HG03442 (cell line): ENCODE measurements around the gene PRSS38.
"Not testable (repeated sequence)": the region's sequence is repeated elsewhere in the genome, so short reads cannot be mapped to it uniquely, and the experiment has no call there.

Experiments used
- ATAC-seq: cut with Tn5 transposase; IDR thresholded peaks from one replicate; pipeline ENCODE4 v1.9.1; 2021; ENCODE audit warnings: mild to moderate bottlenecking, moderate library complexity; ENCODE audit not compliant: unreplicated experiment

Gene PRSS38

DNA sequence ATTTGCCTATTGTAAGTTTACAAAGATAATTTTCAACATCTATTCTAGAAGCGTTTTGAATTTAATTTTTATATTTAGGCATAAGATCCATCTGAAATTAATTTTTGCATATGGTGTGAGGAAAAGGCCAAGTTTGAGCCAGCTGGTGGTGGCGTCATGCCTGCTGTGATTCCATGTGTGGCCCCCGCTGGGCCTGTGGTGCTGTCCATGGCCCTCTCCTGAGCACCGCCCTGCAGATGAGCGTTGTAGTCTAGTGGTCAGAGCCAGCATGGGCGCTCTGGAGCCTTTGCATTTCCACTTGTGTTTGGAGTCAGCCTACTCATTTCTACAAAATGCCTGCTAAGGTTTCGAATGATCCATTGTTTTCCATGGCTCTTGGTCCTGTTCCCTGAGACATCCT is 22.7 kb downstream of the PRSS38 start:
- no peak for ATAC-seq

DNA sequence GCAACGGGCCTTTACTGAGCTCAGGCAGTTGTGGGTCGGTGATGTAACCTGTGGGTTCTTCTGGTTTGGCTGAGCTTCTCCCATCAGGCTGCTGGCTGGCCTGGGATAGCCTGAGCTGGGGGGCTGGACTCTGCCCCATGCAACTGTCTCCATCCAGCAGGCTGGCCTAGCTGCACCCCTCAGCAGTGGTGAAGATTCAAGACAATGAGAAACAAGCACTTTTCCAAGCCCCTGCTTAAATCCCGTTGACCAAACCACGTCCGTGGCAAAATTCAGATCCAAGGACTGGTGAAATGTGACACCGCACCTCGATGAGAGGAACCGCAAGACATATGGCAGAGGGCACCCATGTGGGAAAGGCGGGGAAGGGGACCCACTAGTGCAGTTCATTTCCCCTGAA is 25.6 kb downstream of the PRSS38 start:
- ATAC-seq = no peak

DNA sequence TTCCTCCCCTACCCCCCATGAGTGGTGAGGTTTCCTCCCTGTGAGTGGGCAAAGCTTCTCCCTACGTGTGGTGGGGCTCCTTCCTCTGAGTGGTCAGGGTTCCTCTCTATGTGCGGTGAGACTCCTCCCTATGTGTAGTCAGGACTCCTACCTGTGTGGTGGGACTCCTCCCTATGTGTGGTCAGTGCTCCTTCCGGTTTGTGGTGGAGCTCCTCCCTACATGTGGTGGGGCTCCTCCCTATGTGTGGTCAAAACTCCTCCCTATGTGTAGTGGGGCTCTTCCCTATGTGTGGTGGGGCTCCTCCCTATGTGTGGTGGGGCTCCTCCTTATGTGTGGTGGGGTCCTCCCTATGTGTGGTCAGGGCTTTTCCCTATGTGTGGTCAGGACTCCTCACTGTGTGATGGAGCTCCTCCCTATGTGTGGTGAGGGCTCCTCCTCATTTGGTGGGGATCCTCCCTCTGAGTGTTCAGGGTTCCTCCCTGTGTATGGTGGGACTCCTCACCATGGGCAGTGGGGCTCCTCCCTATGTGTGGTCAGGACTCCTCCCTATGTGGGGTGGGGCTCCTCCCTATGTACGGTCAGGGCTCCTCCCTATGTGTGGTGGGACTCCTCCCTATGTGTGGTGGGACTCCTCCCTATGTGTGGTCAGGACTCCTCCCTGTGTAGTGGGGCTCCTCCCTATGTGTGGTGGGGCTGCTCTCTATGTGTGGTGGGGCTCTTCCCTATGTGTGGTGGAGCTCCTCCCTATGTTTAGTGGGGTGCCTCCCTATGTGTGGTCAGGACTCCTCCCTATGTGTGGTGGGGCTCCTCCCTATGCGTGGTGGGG is 29.1 kb downstream of the PRSS38 start:
- no peak for ATAC-seq

DNA sequence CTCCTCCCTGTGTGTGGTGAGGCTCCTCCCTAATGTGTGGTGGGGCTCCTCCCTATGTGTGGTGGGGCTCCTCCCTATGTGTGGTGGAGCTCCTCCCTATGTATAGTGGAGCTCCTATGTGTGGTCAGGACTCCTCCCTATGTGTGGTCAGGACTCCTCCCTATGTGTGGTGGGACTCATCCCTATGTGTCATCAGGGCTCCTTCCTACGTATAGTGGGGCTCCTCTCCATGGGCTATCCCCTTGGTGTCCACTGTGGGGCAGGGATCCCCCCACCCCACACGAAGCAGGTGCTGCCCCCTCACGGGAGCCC is 29.6 kb downstream of the PRSS38 start:
- no peak for ATAC-seq

DNA sequence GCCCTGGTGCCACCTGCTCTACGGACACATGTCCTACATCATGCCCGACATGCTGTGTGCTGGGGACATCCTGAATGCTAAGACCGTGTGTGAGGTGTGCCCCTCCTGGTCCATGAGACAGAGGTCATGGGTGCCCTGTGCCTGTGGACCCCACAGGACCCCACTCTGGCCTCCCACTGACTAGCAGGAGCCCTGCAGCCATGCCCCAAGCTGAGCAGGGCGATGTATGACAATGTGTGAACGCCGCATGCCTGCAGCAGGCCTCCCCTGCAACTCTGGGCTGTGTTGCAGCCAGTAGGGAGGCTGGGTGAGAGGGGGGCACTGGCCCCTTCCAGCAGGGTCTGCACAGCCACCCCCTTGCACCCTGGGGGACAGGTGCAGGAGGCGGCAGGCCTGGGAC is 30.0 kb downstream of the PRSS38 start:
- no peak for ATAC-seq

DNA sequence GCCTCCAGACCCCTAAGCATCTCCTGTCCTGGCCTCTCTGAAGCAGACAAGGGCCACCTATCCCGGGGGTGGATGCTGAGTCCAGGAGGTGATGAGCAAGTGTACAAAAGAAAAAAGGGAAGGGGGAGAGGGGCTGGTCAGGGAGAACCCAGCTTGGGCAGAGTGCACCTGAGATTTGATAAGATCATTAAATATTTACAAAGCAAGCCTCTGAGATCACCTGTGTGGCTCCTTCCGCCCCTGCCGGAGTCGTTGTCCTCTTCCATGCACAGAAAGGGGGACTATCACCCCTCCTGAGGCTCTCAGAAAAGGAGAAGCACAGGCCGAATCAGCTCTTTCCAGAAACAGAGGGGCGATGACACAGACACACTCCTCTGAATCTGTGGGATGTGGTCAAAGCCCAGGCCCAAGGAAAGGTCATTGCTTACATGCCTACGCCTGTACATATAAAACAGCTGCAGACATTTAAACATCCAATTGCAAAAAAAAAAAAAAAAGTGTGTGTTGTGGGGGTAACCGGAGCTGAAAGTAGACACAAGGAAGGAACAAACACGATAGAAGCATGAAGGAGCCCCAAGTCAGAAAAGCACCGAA is 30.9 kb downstream of the PRSS38 start:
- ATAC-seq = no peak

DNA sequence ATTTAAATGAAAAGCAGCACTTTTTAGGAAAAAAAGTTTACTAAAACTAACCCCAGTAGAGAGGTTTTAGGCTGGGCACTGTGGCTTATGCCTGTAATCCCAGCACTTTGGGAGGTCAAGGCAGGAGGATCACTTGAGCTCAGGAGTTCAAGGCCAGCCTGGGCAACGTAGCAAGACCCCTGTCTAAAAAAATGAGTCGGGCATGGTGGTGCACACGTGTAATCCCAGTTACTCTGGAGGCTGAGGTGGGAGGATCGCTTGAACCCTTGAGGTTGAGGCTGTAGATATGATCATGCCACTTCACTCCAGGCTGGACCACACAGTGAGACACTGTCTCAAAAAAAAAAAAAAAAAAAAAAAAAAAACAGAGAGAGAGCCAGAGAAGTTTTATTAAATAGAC is 31.6 kb downstream of the PRSS38 start:
- not testable (repeated sequence) for ATAC-seq

DNA sequence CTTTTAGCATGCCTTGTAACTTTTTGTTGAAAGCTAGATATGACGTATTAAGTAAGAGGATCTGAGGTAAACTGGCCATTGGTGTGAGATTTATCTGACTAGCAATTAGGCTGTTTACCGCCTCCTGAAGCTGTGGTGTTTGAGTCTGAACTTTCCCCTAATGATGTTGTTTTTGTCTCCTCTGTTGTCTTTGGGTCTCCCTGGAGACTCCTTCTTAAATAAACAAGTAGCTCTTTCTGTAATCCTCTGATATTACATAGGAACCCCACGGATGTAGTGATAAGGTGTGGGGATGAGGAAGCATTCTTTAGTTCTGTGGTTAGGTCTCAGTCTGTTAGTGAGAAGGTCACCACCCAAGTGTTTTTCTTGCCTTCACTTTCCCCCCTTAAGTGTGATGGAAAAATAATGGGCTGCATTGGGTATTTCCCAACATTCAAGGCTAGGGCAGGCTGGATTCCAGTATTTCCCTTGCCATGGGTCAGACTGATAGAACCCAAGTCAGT is 33.0 kb downstream of the PRSS38 start:
- ATAC-seq = no peak

DNA sequence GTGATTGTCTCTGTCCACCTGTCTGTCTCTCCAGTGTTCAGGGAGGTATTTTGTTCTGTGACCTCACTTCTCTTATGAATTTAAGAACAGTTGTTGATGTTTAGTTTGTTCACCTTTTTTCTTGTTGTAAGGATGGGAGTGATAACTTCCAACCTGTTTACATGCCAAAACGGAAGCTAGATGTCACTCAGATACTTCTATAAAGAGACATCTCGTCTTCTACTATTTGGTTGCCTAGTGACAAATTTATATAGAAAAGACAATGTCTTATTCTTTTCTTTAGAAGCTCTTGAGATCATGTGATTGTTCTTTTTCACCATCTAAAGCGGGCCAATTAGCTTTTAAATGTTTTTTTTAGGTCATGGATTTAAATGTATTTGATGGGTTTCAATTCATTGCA is 33.8 kb downstream of the PRSS38 start:
- no peak for ATAC-seq

DNA sequence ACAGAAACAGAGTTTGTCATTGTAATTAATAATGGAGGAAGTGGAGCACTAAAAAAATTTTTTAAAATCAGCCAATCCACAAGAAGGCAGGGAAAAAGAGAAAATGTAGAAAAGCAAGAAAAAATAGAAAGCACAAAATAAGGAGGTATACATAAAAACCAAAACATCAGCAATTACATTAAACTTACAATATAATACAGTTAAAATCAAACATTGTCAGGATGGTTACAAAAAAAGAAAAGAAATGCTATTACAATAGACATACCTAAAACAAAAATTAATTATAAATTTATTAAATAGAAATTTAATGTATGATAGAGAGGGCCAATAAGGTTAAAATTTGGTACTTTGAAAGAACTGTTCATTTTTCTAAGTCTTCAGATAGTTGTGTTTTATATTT is 38.7 kb downstream of the PRSS38 start:
- no peak for ATAC-seq

DNA sequence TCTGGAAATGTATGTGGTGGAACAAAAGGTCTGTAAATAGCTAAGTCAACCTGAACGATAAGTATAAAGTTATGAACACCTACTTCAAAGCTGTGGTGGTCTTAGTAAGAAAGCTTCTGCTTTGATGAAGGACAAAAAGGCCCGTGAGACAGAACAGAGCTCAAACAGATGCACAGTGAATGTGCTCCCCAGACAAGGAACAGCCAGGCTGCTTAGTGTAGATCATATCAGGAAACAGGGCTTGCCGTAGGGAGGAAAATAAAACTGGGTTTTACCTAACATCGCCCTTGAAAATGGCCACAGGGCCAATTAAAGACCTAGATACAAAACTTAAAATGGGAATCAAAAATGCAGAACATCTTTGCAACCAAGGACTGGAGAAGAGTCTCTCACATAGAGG is 40.2 kb downstream of the PRSS38 start:
- no peak for ATAC-seq

DNA sequence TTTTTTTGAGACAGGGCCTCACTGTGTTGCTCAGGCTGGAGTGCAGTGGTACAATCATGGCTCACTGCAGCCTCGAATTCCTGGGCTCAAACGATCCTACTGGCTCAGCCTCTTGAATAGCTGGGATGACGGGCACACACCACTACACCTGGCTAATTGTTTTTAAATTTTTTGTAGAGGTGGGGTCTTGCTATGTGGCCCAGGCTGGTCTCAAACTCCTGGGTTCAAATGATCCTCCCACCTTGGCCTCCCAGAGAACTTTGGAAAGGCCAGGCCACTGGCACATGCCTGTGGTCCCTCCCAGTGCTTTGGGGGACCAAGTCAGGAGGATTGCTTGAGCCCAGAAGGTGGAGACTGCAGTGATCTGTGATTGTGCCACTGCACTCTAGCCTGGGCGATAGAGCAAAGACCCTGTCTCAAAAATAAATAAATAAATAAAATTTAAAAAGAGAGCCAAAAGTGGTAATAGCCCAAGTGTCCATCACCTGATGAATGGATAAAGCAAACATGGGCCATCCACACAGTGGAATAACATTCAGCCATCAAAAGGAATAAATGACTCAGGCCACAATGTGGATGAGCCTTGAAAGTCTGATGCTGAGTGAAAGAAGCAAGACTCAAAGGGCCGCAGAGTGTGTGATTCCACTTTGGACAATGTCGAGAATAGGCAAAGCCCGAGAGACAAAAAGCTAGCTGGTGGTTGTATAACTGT is 40.8 kb downstream of the PRSS38 start:
- no peak for ATAC-seq

DNA sequence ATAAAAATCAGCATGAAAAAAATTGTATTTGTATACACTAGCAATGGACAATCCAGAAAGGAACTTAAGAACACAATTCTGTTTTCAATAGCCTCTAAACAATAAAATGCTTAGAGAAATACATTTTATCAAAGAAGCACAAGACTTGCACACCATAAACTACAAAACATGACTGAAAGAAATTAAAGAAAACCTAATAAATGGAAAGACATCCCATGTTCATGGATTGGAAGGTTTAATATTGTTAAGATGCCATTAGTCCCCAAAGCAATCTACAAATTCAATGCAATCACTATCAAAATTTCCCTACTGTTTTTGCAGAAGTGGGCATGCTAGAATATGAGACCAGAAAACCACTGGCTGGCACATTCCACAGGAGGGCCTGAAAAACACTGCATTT is 49.4 kb downstream of the PRSS38 start:
- no peak for ATAC-seq

DNA sequence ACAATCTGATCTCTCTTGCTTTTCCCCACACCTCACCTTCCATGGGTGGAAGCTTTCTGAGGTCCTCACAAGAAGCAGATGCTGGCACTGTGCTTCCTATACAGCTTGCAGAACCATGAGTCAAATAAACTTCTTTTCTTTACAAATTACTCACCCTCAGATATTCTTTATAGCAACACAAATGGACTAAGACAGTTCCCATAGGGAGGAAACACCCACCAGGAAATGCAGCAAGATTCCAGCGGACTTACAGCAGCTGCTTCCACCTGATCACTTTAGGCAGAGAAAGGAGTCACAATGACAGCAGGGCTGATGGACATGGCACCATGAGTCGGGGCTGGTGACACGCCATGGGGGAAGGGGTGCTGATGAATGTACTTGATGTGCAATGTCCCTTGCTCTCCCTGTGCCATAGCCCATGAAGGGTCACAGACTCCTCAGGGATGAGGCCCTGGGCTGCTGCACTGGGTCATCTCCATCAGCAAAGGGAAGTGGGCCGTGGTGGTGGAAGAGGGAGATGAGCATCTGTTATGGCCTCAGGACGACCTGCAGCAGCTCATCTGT is 53.9 kb downstream of the PRSS38 start:
- ATAC-seq = no peak

DNA sequence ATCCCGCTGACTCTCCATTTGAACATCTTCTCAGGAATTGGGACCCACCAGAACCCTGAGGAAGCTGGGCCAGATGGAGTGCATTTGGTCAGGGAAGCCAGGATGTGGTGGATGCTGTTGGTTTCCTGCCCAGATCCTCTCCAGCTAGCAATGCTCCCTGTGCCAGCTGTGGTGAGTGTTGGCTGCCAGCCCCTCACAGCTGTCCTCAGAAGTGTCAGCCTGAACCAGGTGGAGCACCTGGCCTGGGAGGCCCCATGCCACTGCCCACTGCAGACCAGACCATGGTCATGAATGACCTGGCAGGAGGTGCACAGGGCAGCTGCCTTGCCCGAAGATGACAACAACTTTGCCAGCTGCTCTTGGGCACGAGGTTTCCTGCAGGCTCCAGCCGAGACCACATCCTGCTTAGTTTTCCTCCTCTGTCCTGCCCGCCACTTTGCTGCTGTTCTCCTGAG is 54.4 kb downstream of the PRSS38 start:
- ATAC-seq = no peak

DNA sequence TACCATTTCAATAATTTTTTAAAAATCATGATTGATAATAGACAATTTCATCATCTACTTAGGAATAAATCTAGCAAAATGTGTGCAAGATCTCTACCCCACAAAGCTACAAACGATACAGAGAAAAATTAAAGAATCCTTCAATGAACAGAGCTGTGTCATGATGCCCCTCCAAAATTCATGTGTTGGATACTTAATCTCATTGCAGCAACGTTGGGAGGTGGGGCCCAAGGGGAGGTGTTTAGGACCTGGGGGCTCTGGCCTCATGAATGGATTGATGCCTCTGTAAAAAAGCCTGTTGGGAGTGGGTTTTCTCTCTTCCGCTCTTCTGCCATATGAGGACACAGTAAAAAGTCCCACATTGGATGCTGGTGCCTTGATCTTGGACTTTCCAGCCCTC is 54.9 kb downstream of the PRSS38 start:
- ATAC-seq = no peak

DNA sequence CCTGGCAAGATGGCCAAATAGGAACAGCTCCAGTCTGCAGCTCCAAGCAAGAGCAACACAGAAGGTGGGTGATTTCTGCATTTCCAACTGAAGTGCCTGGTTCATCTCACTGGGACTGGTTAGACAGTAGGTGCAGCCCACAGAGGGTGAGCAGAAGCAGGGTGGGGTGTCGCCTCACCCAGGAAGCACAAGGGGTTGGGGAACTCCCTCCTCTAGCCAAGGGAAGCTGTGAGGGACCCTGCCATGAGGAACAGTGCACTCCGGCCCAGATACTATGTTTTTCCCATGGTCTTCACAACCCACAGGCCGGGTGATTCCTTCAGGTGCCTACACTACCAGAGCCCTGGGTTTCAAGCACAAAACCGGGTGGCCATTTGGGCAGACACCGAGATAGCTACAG is 56.4 kb downstream of the PRSS38 start:
- not testable (repeated sequence) for ATAC-seq

DNA sequence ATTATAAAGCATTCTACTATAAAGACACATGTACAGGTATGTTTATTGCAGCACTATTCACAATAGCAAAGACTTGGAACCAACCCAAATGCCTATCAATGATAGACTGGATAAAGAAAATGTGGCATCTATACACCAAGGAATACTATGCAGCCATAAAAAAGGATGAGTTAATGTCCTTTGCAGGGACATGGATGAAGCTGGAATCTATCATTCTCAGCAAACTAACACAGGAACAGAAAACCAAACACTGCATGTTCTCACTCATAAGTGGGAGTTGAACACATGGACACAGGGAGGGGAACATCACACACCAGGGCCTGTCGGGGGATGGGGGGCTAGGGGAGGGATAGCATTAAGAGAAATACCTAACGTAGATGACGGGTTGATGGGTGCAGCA is 62.3 kb downstream of the PRSS38 start:
- not testable (repeated sequence) for ATAC-seq

DNA sequence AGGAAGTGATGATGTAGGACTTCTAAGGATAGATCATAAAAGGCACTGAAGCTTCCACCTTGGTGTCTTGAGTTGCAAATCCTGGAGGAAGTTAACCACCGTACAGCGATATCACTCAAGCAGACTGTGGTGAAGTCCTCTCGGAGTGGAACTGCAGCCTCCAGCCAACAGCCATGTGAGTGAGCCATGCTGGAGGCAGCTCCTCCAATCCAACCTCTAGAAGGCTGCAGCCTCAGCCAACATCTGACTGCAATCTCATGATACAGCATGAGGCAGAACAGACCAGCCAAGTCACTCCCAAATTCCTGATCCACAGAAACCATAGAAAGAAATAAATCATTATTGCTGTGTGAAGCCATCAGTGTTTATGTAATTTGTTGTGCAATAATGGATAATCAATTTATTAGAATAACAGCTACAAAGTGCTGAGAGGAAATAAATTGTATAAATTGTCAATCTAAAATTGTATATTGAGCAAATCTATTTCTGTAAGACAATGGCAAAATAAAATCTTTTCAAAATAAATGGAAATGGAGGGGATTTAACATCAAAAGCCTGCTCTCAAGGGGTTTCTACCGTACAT is 65.0 kb downstream of the PRSS38 start:
- no peak for ATAC-seq

DNA sequence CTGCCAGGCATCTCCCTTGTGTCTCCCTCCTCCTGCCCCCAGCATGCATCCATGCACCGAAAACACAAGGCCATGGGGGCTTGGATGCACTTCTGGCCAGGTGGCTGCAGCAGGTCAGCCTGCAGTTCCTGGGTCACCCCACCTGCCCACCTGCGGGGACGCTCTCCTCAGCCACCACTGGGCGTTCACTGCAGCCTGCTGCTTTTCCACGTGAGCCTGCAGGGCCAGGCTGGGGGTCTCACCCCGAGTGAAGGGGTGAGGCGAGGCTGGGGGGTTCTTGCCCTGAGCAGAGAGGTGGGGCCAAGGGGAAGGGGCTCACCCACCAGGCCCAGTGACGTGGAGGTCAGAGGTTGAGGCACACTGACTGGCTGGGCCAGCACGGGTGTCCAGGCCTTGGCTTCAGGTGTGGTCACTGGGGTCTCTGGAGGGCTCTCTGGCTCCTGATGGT is 67.6 kb downstream of the PRSS38 start:
- no peak for ATAC-seq

DNA sequence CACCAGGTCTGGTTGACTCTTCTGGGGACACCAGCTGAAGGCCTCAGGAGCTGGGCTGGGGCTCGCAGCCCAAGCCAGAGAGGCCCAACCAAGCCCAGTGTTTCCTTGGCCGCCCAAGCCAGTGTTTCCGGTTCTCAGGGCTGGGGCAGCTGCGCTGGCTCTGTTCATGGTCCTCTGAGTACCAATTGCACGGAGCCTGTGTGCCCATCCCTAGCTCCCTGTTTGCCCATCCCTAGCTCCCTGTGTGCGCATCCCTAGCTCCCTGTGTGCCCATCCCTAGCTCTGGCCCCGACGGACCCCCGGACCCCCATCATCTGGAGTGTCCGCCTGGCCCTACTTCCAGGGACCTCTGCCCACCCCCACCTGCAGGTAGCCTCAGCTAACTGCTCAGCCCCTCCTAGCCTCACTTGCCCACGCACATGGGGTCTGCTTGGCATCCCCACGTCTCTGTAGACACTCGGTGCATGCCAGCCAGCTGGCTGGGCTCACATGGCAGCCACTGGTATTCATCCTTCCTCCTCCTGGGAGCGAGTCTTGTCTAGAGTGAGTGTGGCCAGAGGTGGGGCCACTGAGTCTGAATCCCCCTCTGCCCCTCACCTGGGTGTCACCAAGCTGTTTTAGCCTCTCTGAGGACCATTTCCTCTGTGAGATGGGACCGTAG is 68.3 kb downstream of the PRSS38 start:
- ATAC-seq = no peak
